Karpas-422 (cell line): ENCODE results near the gene ITIH4. TPM values are rescaled to one million over a fixed set of nuclear protein-coding genes. Genes with fewer than 3 reads are reported as not detected.

Experiments used
- DNase-seq: peaks from one replicate; pipeline ENCODE4 v3.0.0-alpha.2; 2015
- H2AFZ ChIP-seq: fragments of 200-600 bp; sonication (generic); 2 replicates; pipeline ENCODE4 v1.6.1; 2014; ENCODE audit warnings: antibody characterized with exemption, low read length, mixed read lengths
- H3K27ac ChIP-seq: fragments of 200-600 bp; sonication (generic); 2 replicates; pipeline ENCODE4 v1.5.1; 2014; ENCODE audit warnings: mild to moderate bottlenecking, low read length, moderate library complexity
- H3K27me3 ChIP-seq: fragments of 200-600 bp; sonication (generic); 2 replicates; pipeline ENCODE4 v1.6.1; 2014; ENCODE audit warnings: low read length, mixed read lengths
- H3K36me3 ChIP-seq: fragments of 200-600 bp; sonication (generic); 2 replicates; pipeline ENCODE4 v1.6.1; 2014; ENCODE audit warnings: low read length, mixed read lengths; ENCODE audit not compliant: insufficient read depth
- H3K4me1 ChIP-seq: fragments of 200-600 bp; sonication (generic); 2 replicates; pipeline ENCODE4 v1.6.1; 2014; ENCODE audit warnings: mild to moderate bottlenecking, low read length, mixed read lengths
- H3K4me2 ChIP-seq: fragments of 200-600 bp; sonication (generic); 2 replicates; pipeline ENCODE4 v1.6.1; 2014; ENCODE audit warnings: low read length, low read depth, mild to moderate bottlenecking; ENCODE audit not compliant: poor library complexity, severe bottlenecking
- H3K4me3 ChIP-seq: fragments of 200-600 bp; sonication (generic); 2 replicates; pipeline ENCODE4 v1.5.1; 2014; ENCODE audit warnings: mild to moderate bottlenecking, antibody characterized with exemption, low read length, mixed read lengths
- H3K79me2 ChIP-seq: fragments of 200-600 bp; sonication (generic); 2 replicates; pipeline ENCODE4 v1.6.1; 2014; ENCODE audit warnings: mild to moderate bottlenecking, low read length, mixed read lengths
- H3K9ac ChIP-seq: fragments of 200-600 bp; sonication (generic); 2 replicates; pipeline ENCODE4 v1.6.0; 2014; ENCODE audit warnings: low read length
- H3K9me2 ChIP-seq: fragments of 200-600 bp; sonication (generic), shearing (Covaris generic); replicated peaks from 2 replicates; pipeline ENCODE4 v1.6.0; 2014; ENCODE audit warnings: mild to moderate bottlenecking, low read length, moderate library complexity; ENCODE audit not compliant: insufficient read depth
- H3K9me3 ChIP-seq: fragments of 300-700, 200-600 bp; sonication (generic); 2 replicates; pipeline ENCODE4 v1.6.1; 2014; ENCODE audit warnings: low read length, mixed read lengths
- H4K20me1 ChIP-seq: fragments of 200-600 bp; sonication (generic); 2 replicates; pipeline ENCODE4 v1.6.1; 2014; ENCODE audit warnings: mild to moderate bottlenecking, antibody characterized with exemption, low read length, low read depth; ENCODE audit not compliant: insufficient read depth
- total RNA-seq: library from RNA; depleted of rRNA; stranded (reverse); fragments of >200 nt; shearing (Covaris generic); gene quantifications from 2 replicates; pipeline ENCODE4 v1.2.3, GENCODE V29; 2014; ENCODE audit warnings: low replicate concordance

The ITIH4 gene
- total RNA-seq, 1 experiment from 2014 or later, result 11.1 TPM

GRCh38 chr3:52822363-52822762 lies 8.1 kb downstream of the ITIH4 start:
- no peak for DNase-seq
- Histone ChIP-seq H3K27ac (no peak overlapping the region), H2AFZ (no peak overlapping the region), H3K79me2 (no peaks in the 10 kb centered on the region), H3K27me3 (no peaks in the 10 kb centered on the region), H3K9me2 (no peaks in the 10 kb centered on the region), H3K4me1 (no peaks in the 10 kb centered on the region), H3K9me3 (no peaks in the 10 kb centered on the region), H3K4me2 (no peak overlapping the region), H3K36me3 (no peaks in the 10 kb centered on the region), H3K4me3 (no peak overlapping the region), H4K20me1 (no peaks in the 10 kb centered on the region), H3K9ac (no peak overlapping the region)

DNA sequence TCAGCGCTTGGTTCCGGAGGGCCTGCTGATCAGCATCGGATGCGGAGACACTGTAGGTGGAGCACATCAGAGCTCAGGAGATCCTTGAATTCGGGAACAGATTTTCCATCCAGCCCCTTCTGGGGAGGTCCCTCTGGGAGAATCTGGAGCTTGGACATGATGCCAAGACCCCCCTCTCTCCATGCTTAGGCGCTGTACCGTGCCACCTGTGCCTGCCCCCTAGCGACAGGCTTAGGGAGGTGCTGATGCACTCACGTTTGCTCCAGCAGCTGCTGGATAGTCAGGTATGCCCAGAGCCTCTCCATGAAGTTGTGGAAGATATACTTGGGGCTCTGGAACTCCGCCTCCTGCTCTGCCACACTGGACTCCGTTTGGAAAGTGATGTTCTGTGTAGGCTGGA lies 9.7 kb downstream of the ITIH4 start:
- Histone ChIP-seq H3K9ac (no peak overlapping the region), H2AFZ (no peak overlapping the region), H3K9me3 (no peaks in the 10 kb centered on the region), H4K20me1 (no peaks in the 10 kb centered on the region), H3K4me2 (no peak overlapping the region), H3K36me3 (no peaks in the 10 kb centered on the region), H3K4me1 (no peaks in the 10 kb centered on the region), H3K4me3 (no peak overlapping the region), H3K27me3 (no peaks in the 10 kb centered on the region), H3K79me2 (no peaks in the 10 kb centered on the region), H3K9me2 (no peaks in the 10 kb centered on the region), H3K27ac (no peak overlapping the region)
- peak; percentile 70 for DNase-seq

GRCh38 chr3:52819936-52820335 lies 10.5 kb downstream of the ITIH4 start:
- no peak overlapping the region for H2AFZ ChIP-seq
- no peaks in the 10 kb centered on the region for H3K27me3 ChIP-seq
- H3K4me3 ChIP-seq, result no peak overlapping the region
- H3K79me2 ChIP-seq, result no peaks in the 10 kb centered on the region
- no peaks in the 10 kb centered on the region for H3K4me1 ChIP-seq
- no peaks in the 10 kb centered on the region for H4K20me1 ChIP-seq
- no peak for DNase-seq
- H3K36me3 ChIP-seq, result no peaks in the 10 kb centered on the region
- H3K4me2 ChIP-seq, result no peak overlapping the region
- no peaks in the 10 kb centered on the region for H3K9me3 ChIP-seq
- H3K9me2 ChIP-seq, result no peaks in the 10 kb centered on the region
- no peak overlapping the region for H3K27ac ChIP-seq
- H3K9ac ChIP-seq, result no peak overlapping the region

GRCh38 chr3:52817860-52818259 lies 12.6 kb downstream of the ITIH4 start:
- no peak overlapping the region for H2AFZ ChIP-seq
- no peaks in the 10 kb centered on the region for H3K4me1 ChIP-seq
- no peaks in the 10 kb centered on the region for H3K36me3 ChIP-seq
- no peaks in the 10 kb centered on the region for H3K9me3 ChIP-seq
- DNase-seq, result no peak
- H3K27ac ChIP-seq, result no peak overlapping the region
- no peak overlapping the region for H3K4me2 ChIP-seq
- H4K20me1 ChIP-seq, result no peaks in the 10 kb centered on the region
- H3K79me2 ChIP-seq, result no peaks in the 10 kb centered on the region
- H3K9me2 ChIP-seq, result no peaks in the 10 kb centered on the region
- H3K27me3 ChIP-seq, result no peaks in the 10 kb centered on the region
- H3K9ac ChIP-seq, result no peak overlapping the region
- H3K4me3 ChIP-seq, result no peak overlapping the region

DNA sequence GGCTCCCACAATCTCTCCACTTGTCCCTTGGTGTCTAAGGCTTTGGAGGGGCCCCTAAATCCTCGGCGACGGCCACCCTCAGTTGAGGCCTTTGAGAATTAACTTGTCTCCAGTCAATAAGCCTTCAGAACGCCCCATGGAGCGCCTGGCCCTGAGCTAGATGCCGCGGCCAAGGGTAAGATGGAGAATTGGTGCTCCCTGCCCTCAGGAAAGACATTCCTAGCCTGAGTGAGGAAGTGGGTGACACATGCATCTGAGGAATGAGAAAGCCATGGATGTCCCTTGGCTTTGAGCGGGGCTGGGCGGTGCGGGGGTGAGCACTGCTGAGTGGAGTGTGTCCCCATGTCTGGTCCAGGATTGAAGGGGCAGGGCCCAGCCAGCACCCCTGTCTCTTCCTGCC lies 13.3 kb downstream of the ITIH4 start:
- no peak for DNase-seq
- Histone ChIP-seq H3K36me3 (no peaks in the 10 kb centered on the region), H3K9me2 (no peaks in the 10 kb centered on the region), H3K27me3 (no peaks in the 10 kb centered on the region), H3K4me1 (no peaks in the 10 kb centered on the region), H3K4me2 (no peak overlapping the region), H3K9ac (no peak overlapping the region), H4K20me1 (no peaks in the 10 kb centered on the region), H3K9me3 (no peaks in the 10 kb centered on the region), H3K79me2 (no peaks in the 10 kb centered on the region), H2AFZ (no peak overlapping the region), H3K27ac (no peak overlapping the region), H3K4me3 (no peak overlapping the region)

GRCh38 chr3:52816654-52817053 lies 13.8 kb downstream of the ITIH4 start:
- no peak overlapping the region for H3K4me2 ChIP-seq
- H3K36me3 ChIP-seq, result no peaks in the 10 kb centered on the region
- no peaks in the 10 kb centered on the region for H3K4me1 ChIP-seq
- no peak for DNase-seq
- no peaks in the 10 kb centered on the region for H3K9me2 ChIP-seq
- H4K20me1 ChIP-seq, result no peaks in the 10 kb centered on the region
- no peak overlapping the region for H3K4me3 ChIP-seq
- no peaks in the 10 kb centered on the region for H3K9me3 ChIP-seq
- no peaks in the 10 kb centered on the region for H3K79me2 ChIP-seq
- no peaks in the 10 kb centered on the region for H3K27me3 ChIP-seq
- no peak overlapping the region for H3K27ac ChIP-seq
- no peak overlapping the region for H2AFZ ChIP-seq
- no peak overlapping the region for H3K9ac ChIP-seq

- no peak overlapping the region for H3K4me2 ChIP-seq
- H3K36me3 ChIP-seq, result no peaks in the 10 kb centered on the region
- no peaks in the 10 kb centered on the region for H3K27me3 ChIP-seq
- H3K9me2 ChIP-seq, result no peaks in the 10 kb centered on the region
- DNase-seq, result no peak
- no peaks in the 10 kb centered on the region for H3K9me3 ChIP-seq
- H3K4me1 ChIP-seq, result no peaks in the 10 kb centered on the region
- H2AFZ ChIP-seq, result no peak overlapping the region
- no peaks in the 10 kb centered on the region for H4K20me1 ChIP-seq
- no peak overlapping the region for H3K9ac ChIP-seq
- H3K4me3 ChIP-seq, result no peak overlapping the region
- H3K79me2 ChIP-seq, result no peaks in the 10 kb centered on the region
- no peak overlapping the region for H3K27ac ChIP-seq
These were observed 14.3 kb downstream of the ITIH4 start for GRCh38 chr3:52816199-52816598.

GRCh38 chr3:52813810-52814209 lies 16.7 kb downstream of the ITIH4 start:
- H2AFZ ChIP-seq, result no peak overlapping the region
- H3K79me2 ChIP-seq, result no peaks in the 10 kb centered on the region
- no peak overlapping the region for H3K27ac ChIP-seq
- H3K4me1 ChIP-seq, result no peaks in the 10 kb centered on the region
- H3K4me3 ChIP-seq, result no peak overlapping the region
- no peaks in the 10 kb centered on the region for H3K36me3 ChIP-seq
- no peaks in the 10 kb centered on the region for H3K9me3 ChIP-seq
- no peak overlapping the region for H3K4me2 ChIP-seq
- H4K20me1 ChIP-seq, result no peaks in the 10 kb centered on the region
- no peak for DNase-seq
- H3K9ac ChIP-seq, result no peak overlapping the region
- H3K9me2 ChIP-seq, result no peaks in the 10 kb centered on the region
- no peaks in the 10 kb centered on the region for H3K27me3 ChIP-seq

DNA sequence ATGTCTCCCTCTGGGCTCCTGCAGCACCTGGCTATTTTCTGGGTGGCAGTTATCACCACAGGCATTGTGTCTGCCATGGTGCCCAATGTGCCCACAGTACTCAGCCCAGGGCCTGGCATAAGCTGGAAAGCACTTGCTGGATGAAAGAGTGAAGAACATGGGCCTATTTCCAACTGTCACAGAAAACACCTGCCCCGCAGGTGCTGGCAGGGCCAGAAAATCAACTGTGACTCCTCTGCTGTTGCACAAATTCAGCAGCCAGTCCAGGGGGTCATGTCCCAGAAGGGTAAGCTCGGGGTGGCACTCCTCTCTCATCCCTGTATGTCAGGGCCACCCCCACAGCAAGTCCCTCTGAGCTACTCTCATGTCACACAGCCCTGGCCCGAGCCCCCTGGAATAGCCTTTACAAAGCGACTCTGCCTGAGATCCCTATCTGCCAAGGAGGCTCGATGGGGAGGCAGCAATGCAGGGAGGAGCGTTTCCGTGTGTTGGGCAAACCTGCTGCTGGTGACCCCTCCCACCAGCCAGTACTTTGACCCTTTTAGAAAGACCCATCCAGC lies 18.9 kb downstream of the ITIH4 start:
- Histone ChIP-seq H3K4me1 (no peaks in the 10 kb centered on the region), H3K4me2 (no peak overlapping the region), H3K27me3 (no peaks in the 10 kb centered on the region), H3K36me3 (no peaks in the 10 kb centered on the region), H3K27ac (no peak overlapping the region), H3K4me3 (no peak overlapping the region), H3K79me2 (no peaks in the 10 kb centered on the region), H2AFZ (no peak overlapping the region), H3K9ac (no peak overlapping the region), H3K9me2 (no peaks in the 10 kb centered on the region), H3K9me3 (no peaks in the 10 kb centered on the region), H4K20me1 (no peaks in the 10 kb centered on the region)
- no peak for DNase-seq
